Peyer's patch (tissue), 4 donors: ENCODE data around the gene AMER2. TPM values are rescaled to one million over a fixed set of nuclear protein-coding genes. Genes with fewer than 3 reads are reported as not detected.

Experiments
- DNase-seq, 3 donors: peaks; one replicate each; pipeline ENCODE4 v3.0.0-alpha.2; 2017 to 2019
- H3K27ac ChIP-seq, 4 donors: fragments of 200-600 bp; sonication (generic); one replicate each; pipeline ENCODE4 v1.5.1; 2016 to 2019
- H3K27me3 ChIP-seq, 2 donors: fragments of 200-600 bp; sonication (generic); one replicate each; pipeline ENCODE4 v1.5.1; 2019
- H3K36me3 ChIP-seq, 3 donors: fragments of 200-600 bp; sonication (generic); one replicate each; pipeline ENCODE4 v1.5.1; 2016 to 2019
- H3K4me1 ChIP-seq, 4 donors: fragments of 200-600 bp; sonication (generic); one replicate each; pipeline ENCODE4 v1.5.1; 2016 to 2019
- H3K4me3 ChIP-seq, 4 donors: fragments of 200-600 bp; sonication (generic); 1 replicate in 3 of 4; 2 replicates in 1 of 4; pipeline ENCODE4 v1.5.1; 2016 to 2019; ENCODE audit warnings: mild to moderate bottlenecking in 1 of 4
- H3K9me3 ChIP-seq, 4 donors: fragments of 200-600 bp; sonication (generic); one replicate each; pipeline ENCODE4 v1.5.1; 2016 to 2019; ENCODE audit warnings: mild to moderate bottlenecking in 1 of 4
- CTCF ChIP-seq, 6 experiments: fragments of 450-650 bp in 4 of 6; fragments of 200-600 bp in 2 of 6; sonication (generic) in 1 of 6; IDR thresholded peaks; one replicate each; pipeline ENCODE4 v1.5.1; 2017 to 2019; ENCODE audit warnings: antibody characterized with exemption in 6 of 6, mild to moderate bottlenecking in 3 of 6, moderate library complexity in 1 of 6
- POLR2A ChIP-seq, 2 donors: fragments of 450-650 bp; IDR thresholded peaks; one replicate each; pipeline ENCODE4 v1.5.1; 2017; ENCODE audit warnings: antibody characterized with exemption in 2 of 2, mild to moderate bottlenecking in 2 of 2, moderate library complexity in 2 of 2
- total RNA-seq, 4 donors: library from RNA; depleted of rRNA; stranded (reverse); fragments of >200 nt; gene quantifications; one replicate each; pipeline ENCODE4 v1.1.0, GENCODE V29; 2016

AMER2 gene
- total RNA-seq, 4 donors from 2014 or later = not detected

- H3K27ac ChIP-seq = no peak overlapping the region
- no peaks in the 10 kb centered on the region for H3K9me3 ChIP-seq
- H3K27me3 ChIP-seq = no peaks in the 10 kb centered on the region
- H3K4me3 ChIP-seq = no peak overlapping the region
- H3K36me3 ChIP-seq = no peaks in the 10 kb centered on the region
- H3K4me1 ChIP-seq = no peaks in the 10 kb centered on the region
- DNase-seq = no peak
- no peak for TF ChIP-seq CTCF (IDR thresholded peaks at IDR 0.05)
- TF ChIP-seq POLR2A (IDR thresholded peaks at IDR 0.05) = no peak
Observed at GRCh38 chr13:25136880-25137787, 35.0 kb downstream of the AMER2 start.

- H3K27ac ChIP-seq = no peak overlapping the region
- no peak for TF ChIP-seq POLR2A (IDR thresholded peaks at IDR 0.05)
- no peak for TF ChIP-seq CTCF (IDR thresholded peaks at IDR 0.05)
- H3K9me3 ChIP-seq = no peaks in the 10 kb centered on the region
- no peak for DNase-seq
- no peaks in the 10 kb centered on the region for H3K27me3 ChIP-seq
- no peak overlapping the region for H3K4me3 ChIP-seq
- no peaks in the 10 kb centered on the region for H3K4me1 ChIP-seq
- H3K36me3 ChIP-seq = no peaks in the 10 kb centered on the region
Observed at GRCh38 chr13:25135896-25136295, 36.2 kb downstream of the AMER2 start.

- Histone ChIP-seq H3K36me3 (no peaks in the 10 kb centered on the region), H3K4me1 (no peaks in the 10 kb centered on the region), H3K27ac (no peak overlapping the region), H3K4me3 (no peak overlapping the region), H3K9me3 (no peaks in the 10 kb centered on the region), H3K27me3 (no peaks in the 10 kb centered on the region)
- no peak for TF ChIP-seq CTCF (IDR thresholded peaks at IDR 0.05)
- no peak for TF ChIP-seq POLR2A (IDR thresholded peaks at IDR 0.05)
- no peak for DNase-seq
Observed at GRCh38 chr13:25132751-25133390, 39.2 kb downstream of the AMER2 start.

GRCh38 chr13:25131881-25132420, 40.1 kb downstream of the AMER2 start:
- H3K27me3 ChIP-seq = no peaks in the 10 kb centered on the region
- TF ChIP-seq POLR2A (IDR thresholded peaks at IDR 0.05) (no peak), CTCF (IDR thresholded peaks at IDR 0.05) (no peak)
- DNase-seq = no peak
- no peaks in the 10 kb centered on the region for H3K4me1 ChIP-seq
- H3K36me3 ChIP-seq = no peaks in the 10 kb centered on the region
- no peak overlapping the region for H3K27ac ChIP-seq
- H3K4me3 ChIP-seq = no peak overlapping the region
- H3K9me3 ChIP-seq = no peaks in the 10 kb centered on the region

- TF ChIP-seq CTCF (IDR thresholded peaks at IDR 0.05) = no peak
- TF ChIP-seq POLR2A (IDR thresholded peaks at IDR 0.05) = no peak
- H3K4me1 ChIP-seq = no peaks in the 10 kb centered on the region
- H3K27me3 ChIP-seq = no peaks in the 10 kb centered on the region
- no peak overlapping the region for H3K4me3 ChIP-seq
- DNase-seq = no peak
- H3K27ac ChIP-seq = no peak overlapping the region
- no peaks in the 10 kb centered on the region for H3K36me3 ChIP-seq
- H3K9me3 ChIP-seq = no peaks in the 10 kb centered on the region
Observed at GRCh38 chr13:25130944-25131343, 41.1 kb downstream of the AMER2 start.
